Astrocyte (in vitro differentiated cells and primary cell): ENCODE results near the gene EHBP1. TPM values are rescaled to one million over a fixed set of nuclear protein-coding genes. Genes with fewer than 3 reads are reported as not detected.

Source experiments
- DNase-seq: peaks from one replicate; pipeline ENCODE4 v3.0.0-alpha.2; 2010; ENCODE audit warnings: low read depth
- FAIRE-seq: peaks from 2 replicates; lab custom pipeline; 2011; peaks lifted over from hg19 to GRCh38; lab: Jason Lieb, UNC
- H2AFZ ChIP-seq: 2 replicates; pipeline ENCODE4 v1.6.0; 2012; ENCODE audit warnings: low read depth, low read length, inconsistent platforms
- H3K27ac ChIP-seq: 2 replicates; pipeline ENCODE4 v1.5.1; 2011; ENCODE audit warnings: low read depth, low read length, inconsistent platforms
- H3K27me3 ChIP-seq: 2 replicates; pipeline ENCODE4 v1.6.0; 2011; ENCODE audit warnings: low read length, inconsistent platforms; ENCODE audit not compliant: insufficient read depth
- H3K36me3 ChIP-seq: 2 replicates; pipeline ENCODE4 v1.5.1; 2011; ENCODE audit warnings: low read length, inconsistent platforms; ENCODE audit not compliant: insufficient read depth
- H3K4me1 ChIP-seq: 2 replicates; pipeline ENCODE4 v1.5.1; 2011; ENCODE audit warnings: low read length, inconsistent platforms; ENCODE audit not compliant: insufficient read depth
- H3K4me2 ChIP-seq: 2 replicates; pipeline ENCODE4 v1.6.0; 2012; ENCODE audit warnings: low read length, inconsistent platforms
- H3K4me3 ChIP-seq: 2 replicates; pipeline ENCODE4 v1.5.1; 2011; ENCODE audit warnings: low read depth, mild to moderate bottlenecking, low read length, inconsistent platforms; ENCODE audit not compliant: insufficient read depth
- H3K79me2 ChIP-seq: 2 replicates; pipeline ENCODE4 v1.6.0; 2012; ENCODE audit warnings: mild to moderate bottlenecking, low read length, inconsistent platforms; ENCODE audit not compliant: insufficient read depth
- H3K9ac ChIP-seq: 2 replicates; pipeline ENCODE4 v1.6.0; 2012; ENCODE audit warnings: mild to moderate bottlenecking, low read length, inconsistent platforms
- H3K9me3 ChIP-seq: 2 replicates; pipeline ENCODE4 v1.5.1; 2012; ENCODE audit warnings: low read depth, mild to moderate bottlenecking, low read length, inconsistent platforms; ENCODE audit not compliant: insufficient read depth
- H4K20me1 ChIP-seq: 2 replicates; pipeline ENCODE4 v1.6.0; 2012; ENCODE audit warnings: low read length, inconsistent platforms; ENCODE audit not compliant: insufficient read depth
- H3K27ac Mint-ChIP-seq: one replicate; pipeline ENCODE4 v1.8.0; 2021; ENCODE audit warnings: mild to moderate bottlenecking, mixed read lengths; ENCODE audit not compliant: unreplicated experiment
- H3K27me3 Mint-ChIP-seq: one replicate; pipeline ENCODE4 v1.8.0; 2021; ENCODE audit warnings: low read depth, mixed read lengths; ENCODE audit not compliant: unreplicated experiment
- H3K36me3 Mint-ChIP-seq: one replicate; pipeline ENCODE4 v1.8.0; 2021; ENCODE audit warnings: low read depth, mixed read lengths; ENCODE audit not compliant: unreplicated experiment
- H3K4me1 Mint-ChIP-seq: one replicate; pipeline ENCODE4 v1.8.0; 2021; ENCODE audit warnings: low read depth, mixed read lengths; ENCODE audit not compliant: unreplicated experiment
- H3K4me3 Mint-ChIP-seq: one replicate; pipeline ENCODE4 v1.8.0; 2021; ENCODE audit warnings: mild to moderate bottlenecking, moderate library complexity, mixed read lengths; ENCODE audit not compliant: unreplicated experiment
- H3K9me3 Mint-ChIP-seq: one replicate; pipeline ENCODE4 v1.8.0; 2021; ENCODE audit warnings: mild to moderate bottlenecking, mixed read lengths; ENCODE audit not compliant: unreplicated experiment
- EZH2 ChIP-seq: IDR thresholded peaks from 2 replicates; pipeline ENCODE4 v1.6.1; 2012; ENCODE audit warnings: mild to moderate bottlenecking, low read length, inconsistent platforms; ENCODE audit not compliant: insufficient read depth
- total RNA-seq: library from RNA; stranded (reverse); gene quantifications from 2 replicates; pipeline ENCODE4 v1.2.1, GENCODE V29; 2021
- TF ChIP-seq, protein P1 (sequence below): IDR thresholded peaks from 2 replicates; pipeline ENCODE4 v1.5.1; 2011; ENCODE audit warnings: low read depth, mild to moderate bottlenecking, inconsistent platforms, low read length, moderate library complexity; ENCODE audit not compliant: insufficient read depth

Gene EHBP1
- total RNA-seq, 1 donor from 2014 or later: 44.1 TPM

DNA sequence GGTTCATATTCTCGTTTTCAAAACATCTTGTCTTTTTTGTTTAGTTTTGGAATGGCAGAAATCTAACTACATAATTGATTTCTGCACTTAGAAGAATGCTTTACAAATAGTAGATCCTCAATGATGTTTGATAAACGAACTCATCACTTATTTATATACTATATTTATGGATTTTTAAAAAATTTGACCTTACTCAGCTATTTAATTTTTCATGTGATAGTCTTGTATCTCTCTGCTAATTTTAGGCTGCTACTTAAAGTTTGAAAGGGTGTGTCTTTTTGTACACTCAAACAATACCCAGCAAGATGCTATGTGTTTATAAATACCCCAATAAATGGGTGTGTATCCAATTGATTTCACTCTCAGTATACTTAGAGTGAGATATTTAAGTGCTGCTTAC is 86.9 kb downstream of the EHBP1 start:
- Mint-ChIP-seq H3K36me3 (no peaks in the 10 kb centered on the region), H3K9me3 (no peaks in the 10 kb centered on the region), H3K27ac (no peak overlapping the region), H3K4me1 (peaks cover 3% of the 10 kb centered on the region), H3K4me3 (no peak overlapping the region), H3K27me3 (no peaks in the 10 kb centered on the region)
- H3K27me3 ChIP-seq: no peaks in the 10 kb centered on the region
- no peak overlapping the region for H3K9ac ChIP-seq
- H3K36me3 ChIP-seq: no peaks in the 10 kb centered on the region
- H3K4me1 ChIP-seq: peaks cover 9% of the 10 kb centered on the region
- H3K79me2 ChIP-seq: peaks cover 38% of the 10 kb centered on the region
- FAIRE-seq (no peak), DNase-seq (no peak)
- H2AFZ ChIP-seq: no peak overlapping the region
- peaks cover 20% of the 10 kb centered on the region for H4K20me1 ChIP-seq
- no peak overlapping the region for H3K4me3 ChIP-seq
- no peak overlapping the region for H3K4me2 ChIP-seq
- H3K9me3 ChIP-seq: no peaks in the 10 kb centered on the region
- no peak overlapping the region for H3K27ac ChIP-seq
- no peak for TF ChIP-seq EZH2
- TF ChIP-seq, protein P1, sequence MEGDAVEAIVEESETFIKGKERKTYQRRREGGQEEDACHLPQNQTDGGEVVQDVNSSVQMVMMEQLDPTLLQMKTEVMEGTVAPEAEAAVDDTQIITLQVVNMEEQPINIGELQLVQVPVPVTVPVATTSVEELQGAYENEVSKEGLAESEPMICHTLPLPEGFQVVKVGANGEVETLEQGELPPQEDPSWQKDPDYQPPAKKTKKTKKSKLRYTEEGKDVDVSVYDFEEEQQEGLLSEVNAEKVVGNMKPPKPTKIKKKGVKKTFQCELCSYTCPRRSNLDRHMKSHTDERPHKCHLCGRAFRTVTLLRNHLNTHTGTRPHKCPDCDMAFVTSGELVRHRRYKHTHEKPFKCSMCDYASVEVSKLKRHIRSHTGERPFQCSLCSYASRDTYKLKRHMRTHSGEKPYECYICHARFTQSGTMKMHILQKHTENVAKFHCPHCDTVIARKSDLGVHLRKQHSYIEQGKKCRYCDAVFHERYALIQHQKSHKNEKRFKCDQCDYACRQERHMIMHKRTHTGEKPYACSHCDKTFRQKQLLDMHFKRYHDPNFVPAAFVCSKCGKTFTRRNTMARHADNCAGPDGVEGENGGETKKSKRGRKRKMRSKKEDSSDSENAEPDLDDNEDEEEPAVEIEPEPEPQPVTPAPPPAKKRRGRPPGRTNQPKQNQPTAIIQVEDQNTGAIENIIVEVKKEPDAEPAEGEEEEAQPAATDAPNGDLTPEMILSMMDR: no peak

DNA sequence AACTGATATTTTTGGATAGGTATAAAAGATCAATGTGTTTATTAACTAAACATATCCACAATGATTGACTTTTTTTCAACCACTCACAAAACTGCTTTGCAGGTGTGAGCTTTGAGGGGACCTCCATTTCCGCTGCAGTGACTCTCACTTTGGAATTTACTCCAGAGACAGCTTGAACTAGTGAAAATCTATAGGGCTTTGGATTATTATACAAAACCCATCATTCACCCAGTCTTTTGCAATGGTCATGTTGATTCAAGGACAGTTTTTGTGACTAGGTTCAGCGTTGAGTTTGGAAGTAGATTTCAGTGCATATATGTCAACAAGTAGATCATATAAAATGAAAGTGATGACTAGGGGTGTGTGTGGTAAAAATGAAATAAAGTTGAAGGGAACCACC is 87.7 kb downstream of the EHBP1 start:
- H3K4me1 Mint-ChIP-seq: peaks cover 3% of the 10 kb centered on the region
- H3K4me3 ChIP-seq: no peak overlapping the region
- no peaks in the 10 kb centered on the region for H3K27me3 ChIP-seq
- no peaks in the 10 kb centered on the region for H3K9me3 Mint-ChIP-seq
- H3K27ac ChIP-seq: no peak overlapping the region
- DNase-seq: no peak
- no peak for FAIRE-seq
- peaks cover 16% of the 10 kb centered on the region for H4K20me1 ChIP-seq
- no peak overlapping the region for H3K4me2 ChIP-seq
- H3K4me1 ChIP-seq: peaks cover 9% of the 10 kb centered on the region
- TF ChIP-seq EZH2: no peak
- TF ChIP-seq, protein P1: no peak
- no peaks in the 10 kb centered on the region for H3K36me3 ChIP-seq
- no peaks in the 10 kb centered on the region for H3K27me3 Mint-ChIP-seq
- H3K4me3 Mint-ChIP-seq: no peak overlapping the region
- H2AFZ ChIP-seq: no peak overlapping the region
- H3K36me3 Mint-ChIP-seq: no peaks in the 10 kb centered on the region
- peaks cover 38% of the 10 kb centered on the region for H3K79me2 ChIP-seq
- H3K9ac ChIP-seq: no peak overlapping the region
- H3K27ac Mint-ChIP-seq: no peak overlapping the region
- no peaks in the 10 kb centered on the region for H3K9me3 ChIP-seq

DNA sequence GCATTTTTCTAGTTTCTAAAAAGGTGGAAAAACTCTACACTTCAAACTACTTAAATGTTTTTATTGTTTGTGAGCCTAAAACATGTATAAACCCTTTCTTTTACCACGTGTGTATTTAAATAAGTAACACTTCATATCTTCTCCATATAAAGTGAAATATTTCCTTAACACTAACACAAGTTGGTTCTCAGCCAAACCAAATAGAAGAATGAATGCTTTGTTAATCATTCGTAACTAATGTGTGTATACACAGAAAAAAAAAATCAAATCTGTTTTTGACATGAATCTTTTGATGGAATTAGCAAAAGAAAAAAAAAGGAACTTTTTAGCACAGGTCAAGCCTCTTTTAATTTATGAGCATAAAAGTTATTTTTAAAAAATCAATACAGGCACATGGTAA is 89.3 kb downstream of the EHBP1 start:
- Histone ChIP-seq H3K36me3 (no peaks in the 10 kb centered on the region), H3K4me1 (peaks cover 9% of the 10 kb centered on the region), H4K20me1 (peaks cover 4% of the 10 kb centered on the region), H3K79me2 (peaks cover 26% of the 10 kb centered on the region), H2AFZ (no peak overlapping the region), H3K9me3 (no peaks in the 10 kb centered on the region), H3K27ac (no peak overlapping the region), H3K4me2 (peak overlapping the region; percentile 49), H3K9ac (no peak overlapping the region), H3K27me3 (no peaks in the 10 kb centered on the region), H3K4me3 (no peak overlapping the region)
- TF ChIP-seq, protein P1: no peak
- TF ChIP-seq EZH2: no peak
- Mint-ChIP-seq H3K27ac (no peak overlapping the region), H3K4me1 (peaks cover 3% of the 10 kb centered on the region), H3K27me3 (no peaks in the 10 kb centered on the region), H3K9me3 (no peaks in the 10 kb centered on the region), H3K36me3 (no peaks in the 10 kb centered on the region), H3K4me3 (no peak overlapping the region)
- FAIRE-seq: no peak
- peak; percentile 76 for DNase-seq
